AG10803 (cell line): ENCODE measurements around the gene CCR3.

ENCODE experiments used
- DNase-seq: peaks from one replicate; pipeline ENCODE4 v3.0.0; 2010; ENCODE audit warnings: low read depth
- H3K4me3 ChIP-seq: 2 replicates; pipeline ENCODE4 v1.5.1; 2011; ENCODE audit warnings: mild to moderate bottlenecking, low read length, control low read depth
- CTCF ChIP-seq: conservative IDR thresholded peaks from 2 replicates; pipeline ENCODE4 v1.5.1; 2011; ENCODE audit warnings: mild to moderate bottlenecking, low read length, control low read depth, inconsistent platforms

Gene CCR3

GRCh38 chr3:46209746-46210470 lies 32.4 kb upstream of the CCR3 start:
- no peak for TF ChIP-seq CTCF
- peak; percentile 40 for DNase-seq
- H3K4me3 ChIP-seq: no peak overlapping the region

- no peak for TF ChIP-seq CTCF
- no peak overlapping the region for H3K4me3 ChIP-seq
- no peak for DNase-seq
Measured at GRCh38 chr3:46212101-46212500, 30.2 kb upstream of the CCR3 start.

- TF ChIP-seq CTCF: no peak
- H3K4me3 ChIP-seq: no peak overlapping the region
- no peak for DNase-seq
Measured at GRCh38 chr3:46213201-46213600, 29.1 kb upstream of the CCR3 start.

- no peak for DNase-seq
- TF ChIP-seq CTCF: no peak
- no peak overlapping the region for H3K4me3 ChIP-seq
Measured at GRCh38 chr3:46214751-46215352, 27.4 kb upstream of the CCR3 start.

GRCh38 chr3:46215810-46216414 lies 26.3 kb upstream of the CCR3 start:
- H3K4me3 ChIP-seq: no peak overlapping the region
- DNase-seq: peak; percentile 48
- TF ChIP-seq CTCF: no peak

GRCh38 chr3:46218196-46218709 lies 24.0 kb upstream of the CCR3 start:
- no peak overlapping the region for H3K4me3 ChIP-seq
- no peak for DNase-seq
- TF ChIP-seq CTCF: no peak
